GM21367 (cell line): ENCODE results near the gene LTF.
"Not testable (repeated sequence)": the region's sequence is repeated elsewhere in the genome, so short reads cannot be mapped to it uniquely, and the experiment has no call there.

Experiments used
- ATAC-seq: cut with Tn5 transposase; IDR thresholded peaks from one replicate; pipeline ENCODE4 v1.9.1; 2021; ENCODE audit not compliant: unreplicated experiment

LTF gene

DNA sequence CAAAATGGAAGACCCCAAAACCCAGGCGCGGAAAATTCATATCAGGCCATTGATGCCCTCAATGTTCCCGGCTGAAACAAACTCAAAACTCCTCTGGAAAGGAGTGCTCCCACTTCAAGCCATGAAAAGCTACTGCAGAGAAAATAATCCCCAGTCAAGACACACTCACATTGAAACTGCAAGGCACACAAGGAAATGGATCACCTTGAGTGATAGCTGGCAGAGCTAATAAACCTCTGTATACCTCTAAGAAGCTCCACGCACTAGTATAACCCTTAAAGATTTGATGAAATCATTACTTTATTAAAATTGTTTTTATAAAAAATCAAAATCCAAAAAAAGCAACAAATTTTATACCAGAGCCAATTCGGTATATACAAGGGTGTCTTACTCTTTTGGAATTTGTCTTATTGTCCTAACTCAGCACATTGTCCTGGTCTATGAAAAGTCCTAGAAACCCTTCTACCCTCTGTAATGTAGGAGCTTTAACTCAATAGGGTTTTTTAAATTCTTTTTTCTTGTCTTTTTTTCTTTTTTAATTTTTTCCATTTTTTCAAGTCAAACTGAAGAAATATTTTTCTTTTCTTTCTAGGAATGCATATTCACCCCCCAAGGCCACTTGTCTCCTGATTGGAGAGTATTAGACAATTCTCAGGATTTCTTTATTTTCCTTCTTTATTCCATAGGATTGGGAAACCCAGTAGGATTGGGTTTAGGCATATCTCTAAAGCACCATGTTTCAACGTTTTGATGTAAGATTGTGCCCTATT, 66.3 kb downstream of the LTF start:
- no peak for ATAC-seq

DNA sequence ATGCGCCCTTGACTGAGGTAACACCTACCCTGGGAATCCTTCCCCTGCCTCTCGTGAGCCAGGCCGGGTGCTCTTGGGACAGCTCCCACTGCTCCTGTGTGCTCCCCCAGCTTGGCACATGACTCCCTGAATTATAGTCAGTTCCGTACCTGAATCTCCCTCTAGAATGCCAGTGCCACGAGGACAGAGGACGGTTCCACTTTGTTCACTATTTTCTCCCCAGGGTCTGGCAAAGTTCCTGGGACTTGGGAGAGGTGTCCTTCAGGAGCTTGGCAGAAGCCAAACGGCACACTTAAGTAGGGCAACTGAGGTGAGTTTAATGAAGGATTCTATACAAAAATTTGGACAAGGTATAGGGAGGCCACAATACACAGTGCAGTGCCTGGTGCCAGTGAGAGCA, 67.6 kb downstream of the LTF start:
- no peak for ATAC-seq

DNA sequence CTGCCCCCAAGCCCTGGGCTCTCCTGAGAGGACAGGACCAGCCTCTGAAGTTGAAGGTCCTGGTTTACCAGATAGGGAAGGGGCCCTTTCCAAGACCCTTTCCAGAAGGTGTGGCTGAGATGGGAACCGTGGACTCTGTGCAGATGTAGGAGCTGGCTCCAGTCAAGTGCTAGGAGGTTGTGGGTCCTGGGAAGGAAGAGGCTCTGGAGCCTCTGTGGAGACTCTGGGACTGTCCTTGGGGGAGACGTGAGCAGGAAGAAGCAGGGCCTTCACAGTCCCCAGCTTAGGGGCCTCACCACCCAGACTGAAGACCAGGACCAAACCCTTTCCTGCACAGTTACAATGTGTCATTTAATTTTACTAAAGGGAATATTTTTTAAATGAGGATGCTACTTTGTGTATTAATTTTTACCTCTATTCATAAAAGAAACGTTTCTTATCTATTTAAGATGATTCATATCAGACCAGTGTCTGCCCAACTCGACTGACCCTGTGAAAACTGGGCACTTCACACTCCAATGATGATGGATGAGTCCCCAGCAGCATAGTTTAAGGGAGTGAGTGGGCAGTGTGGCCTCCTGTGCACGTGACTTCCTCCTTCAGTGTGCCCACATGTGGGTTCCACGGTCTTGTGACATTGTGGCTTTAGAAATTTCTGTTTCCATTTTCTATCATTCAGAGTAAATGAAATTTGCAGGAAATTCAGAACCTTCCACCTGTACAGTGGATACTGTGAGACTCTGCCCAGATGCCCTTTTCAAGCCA, 68.8 kb downstream of the LTF start:
- no peak for ATAC-seq

DNA sequence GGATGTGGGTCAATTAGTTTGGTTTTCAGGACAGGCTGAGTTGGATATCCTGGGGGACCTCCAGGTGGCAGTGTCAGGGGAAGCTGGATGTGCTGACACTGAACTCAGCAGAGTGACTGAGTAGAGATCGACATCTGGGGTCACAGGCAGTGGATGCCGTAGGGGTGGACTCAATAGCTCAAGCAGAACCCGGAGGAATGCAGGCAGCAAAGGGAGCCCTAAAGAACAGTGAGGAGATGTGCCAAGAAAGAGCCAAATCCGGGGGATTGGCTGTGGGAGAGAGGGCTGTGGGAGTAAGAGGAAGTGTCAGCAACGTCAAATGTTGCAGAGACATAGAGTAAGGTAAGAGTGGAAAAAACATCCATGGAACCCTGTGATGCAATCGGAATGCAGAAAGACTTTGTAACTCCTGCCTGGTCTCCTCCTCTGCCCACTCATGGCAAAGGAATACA, 69.5 kb downstream of the LTF start:
- no peak for ATAC-seq

DNA sequence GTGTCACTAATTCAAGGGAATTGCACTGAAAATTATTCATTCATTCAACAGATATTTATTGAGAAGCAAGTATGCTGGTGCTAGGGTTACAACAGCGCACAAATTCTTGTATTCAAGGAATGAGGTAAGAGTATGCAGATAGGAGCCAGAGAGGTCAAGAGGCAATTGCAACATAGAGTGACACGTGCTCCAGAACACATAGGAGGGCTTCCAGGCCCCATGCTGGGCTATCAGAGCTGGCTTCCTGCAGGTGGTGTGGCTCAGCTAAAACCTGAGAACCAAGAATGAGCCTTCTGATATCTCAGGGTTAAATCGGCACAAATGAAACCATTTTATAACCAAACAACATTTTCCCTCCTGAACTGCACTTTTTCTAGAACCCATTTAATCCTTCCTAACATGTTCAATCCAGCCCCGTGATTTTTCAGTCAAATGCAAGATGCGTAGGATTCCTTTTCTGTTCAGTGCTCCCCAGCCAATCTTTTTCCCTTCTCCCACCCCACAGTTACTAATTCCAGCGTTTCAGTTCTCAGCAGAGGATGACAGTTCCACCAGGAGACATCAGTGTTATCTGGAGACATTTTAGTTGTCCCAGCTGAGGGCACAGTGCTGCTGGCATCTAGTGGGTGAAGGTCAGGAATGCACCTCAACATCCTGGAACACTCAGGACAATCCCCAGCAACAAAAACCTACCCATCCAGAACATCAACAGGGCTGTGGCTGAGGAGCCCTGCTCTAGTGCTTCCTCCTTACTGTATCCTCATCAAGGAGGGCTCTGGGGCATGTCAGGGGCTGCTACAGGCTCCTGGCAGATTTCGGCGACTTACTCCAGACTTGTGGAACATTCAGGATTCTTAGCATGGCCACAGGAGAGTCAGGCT, 70.9 kb downstream of the LTF start:
- ATAC-seq: no peak

DNA sequence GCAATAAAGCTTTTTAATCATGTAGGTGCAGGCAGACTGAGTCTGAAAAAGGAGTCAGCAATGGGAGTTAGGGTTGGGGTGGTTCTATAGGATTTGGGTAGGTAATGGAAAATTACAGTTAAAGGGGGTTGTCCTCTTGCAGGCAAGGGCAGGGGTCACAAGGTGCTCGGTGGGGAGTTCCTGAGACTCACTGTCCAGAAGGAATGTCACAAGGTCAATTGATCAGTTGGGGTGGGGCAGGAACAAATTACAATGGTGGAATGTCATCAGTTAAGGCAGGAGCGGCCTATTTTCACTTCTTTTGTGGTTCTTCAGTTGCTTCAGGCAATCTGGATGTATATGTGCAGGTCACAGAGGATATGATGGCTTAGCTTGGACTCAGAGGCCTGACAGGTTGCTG, 71.7 kb downstream of the LTF start:
- no peak for ATAC-seq

DNA sequence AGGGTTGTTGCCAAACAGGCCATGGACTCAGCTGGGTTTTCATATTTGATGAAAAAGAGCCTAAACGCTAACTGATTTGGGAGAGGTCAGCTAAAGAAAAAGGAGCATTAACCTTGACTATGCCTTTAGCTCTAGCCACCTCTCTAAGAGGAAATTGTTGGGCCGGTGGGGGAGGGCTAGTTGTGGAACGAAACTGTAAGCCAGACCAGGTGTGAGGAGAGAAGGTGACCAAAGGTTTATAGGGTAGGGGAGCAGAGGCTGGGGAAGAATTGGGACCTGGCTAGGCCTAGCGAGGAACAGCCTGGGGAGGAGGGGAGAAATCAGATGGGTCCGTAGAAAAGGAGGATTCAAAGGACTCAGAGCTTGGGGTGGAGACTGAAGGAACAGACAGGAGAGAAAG, 73.2 kb downstream of the LTF start:
- ATAC-seq: not testable (repeated sequence)

DNA sequence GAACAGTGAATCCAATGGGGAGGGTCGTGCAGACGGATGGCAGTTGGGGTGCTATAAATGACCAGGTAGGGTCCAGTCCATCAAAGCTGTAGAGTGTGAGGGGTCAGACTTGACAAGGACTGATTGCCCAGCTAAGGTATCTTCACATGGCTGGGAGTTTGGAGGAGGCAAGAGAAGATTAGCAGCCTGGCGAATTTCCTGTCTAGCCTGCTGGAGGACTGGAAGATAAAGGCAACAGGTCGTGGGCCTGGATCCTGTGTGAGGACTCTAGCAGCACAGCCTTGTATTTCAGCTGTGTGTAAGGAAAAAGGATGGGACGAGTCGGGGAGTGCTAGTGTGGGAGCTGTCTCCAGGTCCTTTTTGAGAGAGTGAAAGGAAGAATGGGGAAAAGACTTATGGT, 75.4 kb downstream of the LTF start:
- no peak for ATAC-seq

DNA sequence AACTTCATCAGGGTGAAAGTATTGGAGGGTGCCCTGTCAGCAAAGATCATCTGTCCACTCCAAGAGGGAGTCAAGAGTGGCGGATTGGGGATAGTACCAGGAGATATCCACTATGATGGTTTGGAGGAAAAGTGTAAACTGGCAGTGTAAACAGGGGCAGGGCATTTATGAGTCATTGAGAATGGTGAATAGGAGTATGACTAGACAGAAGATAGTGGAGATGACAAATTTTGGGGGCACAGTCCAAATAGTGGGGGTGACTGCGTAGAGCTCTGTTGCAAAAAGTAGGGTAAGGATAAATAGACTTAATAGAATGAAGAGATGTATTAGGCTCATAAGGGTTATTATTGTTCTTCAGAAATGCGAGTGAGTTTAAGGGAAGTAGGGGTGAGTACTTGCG, 75.9 kb downstream of the LTF start:
- not testable (repeated sequence) for ATAC-seq

DNA sequence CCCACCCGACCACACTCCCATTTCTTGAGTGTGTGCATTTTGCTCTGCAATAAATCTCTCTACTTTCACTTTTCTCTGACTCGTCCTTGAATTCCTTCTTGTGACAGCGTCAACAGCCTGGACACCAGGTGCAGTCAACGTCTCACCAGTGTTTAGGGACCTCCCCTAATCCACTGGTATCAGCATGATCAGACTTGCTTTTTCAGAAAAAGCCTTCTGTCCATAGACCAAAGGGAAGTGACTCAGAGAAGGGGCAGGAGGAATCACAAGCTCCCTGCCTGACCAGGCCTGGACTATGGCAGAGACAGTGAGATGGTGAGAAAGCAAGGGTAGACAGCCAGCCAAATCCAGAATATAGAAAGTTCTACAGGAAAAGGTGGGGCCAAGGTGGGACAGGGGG, 78.5 kb downstream of the LTF start:
- ATAC-seq: no peak
